HG02870 (cell line): ENCODE measurements around the gene CHP2.

ENCODE experiments used
- ATAC-seq: cut with Tn5 transposase; IDR thresholded peaks from one replicate; pipeline ENCODE4 v1.9.1; 2021; ENCODE audit warnings: mild to moderate bottlenecking, moderate library complexity; ENCODE audit not compliant: unreplicated experiment

The CHP2 gene

DNA sequence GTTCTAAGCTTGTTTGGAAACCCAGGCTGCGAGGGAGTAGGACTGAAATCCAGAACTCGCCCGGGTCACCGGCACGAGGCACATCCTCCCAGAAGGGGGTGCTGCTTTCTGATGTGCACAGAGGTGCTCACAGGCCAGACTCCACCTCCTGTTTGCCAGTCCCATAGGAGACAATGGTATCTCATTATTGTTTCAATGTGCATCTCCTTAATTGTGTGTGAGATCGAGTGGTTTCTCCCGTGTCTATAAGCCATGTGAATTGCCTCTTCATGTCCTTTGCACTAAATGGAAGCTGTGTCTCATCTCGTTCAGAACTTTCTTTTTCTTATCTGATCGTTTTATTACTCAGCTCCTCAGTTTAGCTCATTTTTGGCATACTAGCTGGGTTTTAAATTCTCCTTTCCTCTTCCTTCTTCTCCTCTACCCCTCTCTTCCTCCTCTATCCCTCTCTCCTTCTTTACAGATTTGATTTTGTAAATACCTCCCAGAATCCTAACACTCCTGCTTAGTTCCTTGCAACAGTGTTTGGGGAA is 48.8 kb downstream of the CHP2 start:
- ATAC-seq, result no peak

DNA sequence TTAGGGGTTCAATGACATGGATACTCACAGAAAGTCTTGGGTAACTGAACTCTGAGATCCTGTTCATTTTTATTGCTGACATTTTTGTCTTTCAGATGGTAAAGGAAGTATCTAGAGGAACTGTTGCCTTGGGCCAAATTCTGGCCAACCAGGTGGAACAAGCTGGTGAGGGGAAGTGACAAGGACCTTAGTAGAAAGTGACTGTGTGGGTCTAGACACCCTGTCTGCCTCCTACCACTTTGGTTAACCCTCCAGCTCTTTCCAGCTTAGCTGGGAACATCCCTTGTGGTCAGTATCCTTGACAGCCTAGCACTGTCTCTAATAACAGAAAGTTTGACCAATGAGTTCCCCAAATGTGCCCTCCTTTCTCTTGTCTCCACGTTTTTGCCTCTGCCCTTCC is 52.2 kb downstream of the CHP2 start:
- ATAC-seq, result no peak
